HEK293T (cell line): ENCODE data around the gene AP4B1.

Experiments
- CTCF ChIA-PET: fragments of 350-600 bp; formaldehyde crosslinking; extraction: SDS; loops from one replicate; lab custom pipeline; 2021; ENCODE audit warnings: antibody characterized with exemption, inconsistent platforms; lab: Yijun Ruan, JAX
- POLR2A ChIA-PET: fragments of 350-600 bp; formaldehyde crosslinking; extraction: SDS; loops from one replicate; lab custom pipeline; 2020; ENCODE audit warnings: antibody characterized with exemption, inconsistent platforms; lab: Yijun Ruan, JAX
- DNase-seq: peaks from one replicate; pipeline ENCODE4 v3.0.0; 2012; ENCODE audit warnings: mixed read lengths; ENCODE audit errors: extremely low spot score
- ARNT ChIP-seq: fragments of 450-650 bp; IDR thresholded peaks from 2 replicates; pipeline ENCODE4 v1.6.1; 2017; ENCODE audit warnings: mild to moderate bottlenecking
- BHLHE40 ChIP-seq: fragments of 450-650 bp; IDR thresholded peaks from 2 replicates; pipeline ENCODE4 v1.6.1; 2016; ENCODE audit warnings: mild to moderate bottlenecking, moderate library complexity, borderline replicate concordance
- CTBP1 ChIP-seq: fragments of 450-650 bp; IDR thresholded peaks from 2 replicates; pipeline ENCODE4 v1.6.1; 2016; ENCODE audit warnings: borderline replicate concordance
- ELF4 ChIP-seq: fragments of 450-650 bp; IDR thresholded peaks from 2 replicates; pipeline ENCODE4 v1.6.1; 2017; ENCODE audit warnings: antibody characterized with exemption
- FOXA1 ChIP-seq: fragments of 450-650 bp; IDR thresholded peaks from 2 replicates; pipeline ENCODE4 v1.6.1; 2016; ENCODE audit warnings: mild to moderate bottlenecking
- FOXK2 ChIP-seq: fragments of 450-650 bp; IDR thresholded peaks from 2 replicates; pipeline ENCODE4 v1.6.1; 2016; ENCODE audit warnings: mild to moderate bottlenecking
- FOXM1 ChIP-seq: fragments of 450-650 bp; IDR thresholded peaks from 2 replicates; pipeline ENCODE4 v1.6.1; 2017; ENCODE audit warnings: mild to moderate bottlenecking, borderline replicate concordance
- HDGF ChIP-seq: fragments of 450-650 bp; IDR thresholded peaks from 2 replicates; pipeline ENCODE4 v1.6.1; 2017; ENCODE audit warnings: antibody characterized with exemption, borderline replicate concordance
- L3MBTL2 ChIP-seq: fragments of 450-650 bp; conservative IDR thresholded peaks from 2 replicates; pipeline ENCODE4 v1.6.1; 2016; ENCODE audit warnings: mild to moderate bottlenecking
- LEF1 ChIP-seq: fragments of 450-650 bp; IDR thresholded peaks from 2 replicates; pipeline ENCODE4 v1.6.1; 2017; ENCODE audit warnings: mild to moderate bottlenecking, borderline replicate concordance
- NFRKB ChIP-seq: fragments of 450-650 bp; IDR thresholded peaks from 2 replicates; pipeline ENCODE4 v1.6.1; 2016; ENCODE audit warnings: mild to moderate bottlenecking, moderate library complexity
- SP1 ChIP-seq: fragments of 450-650 bp; IDR thresholded peaks from 2 replicates; pipeline ENCODE4 v1.6.1; 2017
- SUZ12 ChIP-seq: fragments of 450-650 bp; IDR thresholded peaks from 2 replicates; pipeline ENCODE4 v1.6.1; 2016; ENCODE audit warnings: mild to moderate bottlenecking
- TARDBP ChIP-seq: fragments of 450-650 bp; IDR thresholded peaks from 2 replicates; pipeline ENCODE4 v1.6.1; 2016
- ZNF384 ChIP-seq: fragments of 450-650 bp; IDR thresholded peaks from 2 replicates; pipeline ENCODE4 v1.6.1; 2016
- TF ChIP-seq, protein P1 (sequence below): fragments of 450-650 bp; IDR thresholded peaks from 2 replicates; pipeline ENCODE4 v1.6.1; 2016

Gene AP4B1

DNA sequence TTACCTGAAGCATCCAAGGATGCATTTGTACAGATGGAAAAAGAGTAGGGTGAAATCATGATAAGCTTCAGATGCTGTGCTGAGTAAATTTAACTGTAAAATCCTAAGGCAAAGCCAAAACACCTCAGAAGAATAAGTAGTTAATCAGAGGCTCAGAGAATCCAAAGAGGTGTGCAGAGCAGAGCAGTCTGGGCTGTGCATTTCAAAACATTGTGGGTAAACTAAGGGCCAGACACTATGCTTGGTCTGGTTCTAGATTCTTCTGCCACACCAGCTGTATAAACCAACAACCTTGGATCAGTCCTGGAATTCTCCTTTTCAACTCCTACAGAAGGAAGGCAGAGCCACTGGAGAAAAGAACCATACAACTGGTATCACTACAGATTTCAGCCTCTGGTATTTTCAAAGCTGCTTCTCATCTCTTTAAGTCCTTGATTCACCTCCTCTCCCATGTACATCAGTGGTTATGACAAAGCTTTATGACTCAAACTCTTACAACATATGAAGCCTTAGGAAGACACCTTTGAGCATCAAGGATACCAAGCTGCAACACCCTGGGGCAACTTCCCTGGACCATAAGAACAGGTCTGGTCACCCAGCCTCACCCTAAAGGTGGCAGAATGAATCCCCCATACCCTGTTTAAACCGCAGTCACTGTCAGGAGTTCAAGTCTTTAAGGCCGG, 12.9 kb upstream of the AP4B1 start:
- DNase-seq, result no peak
- ChIA-PET CTCF (interaction anchor here (0.6 kb wide), 1 partner anchor 845 kb away, joined by 3 read pairs; the partner anchor contains the start of gene LRIG2), POLR2A (interaction anchor here (1.3 to 2.7 kb wide), 2 partner anchors 12 to 13 kb away, joined by 3 to 15 read pairs; partner anchors contain the start of genes AP4B1, DCLRE1B and HIPK1)
- no peak for TF ChIP-seq FOXK2
- TF ChIP-seq TARDBP, result no peak
- TF ChIP-seq SP1, result no peak
- no peak for TF ChIP-seq NFRKB
- no peak for TF ChIP-seq BHLHE40
- no peak for TF ChIP-seq LEF1
- TF ChIP-seq L3MBTL2, result no peak
- no peak for TF ChIP-seq ELF4
- TF ChIP-seq FOXA1, result no peak
- no peak for TF ChIP-seq ZNF384
- no peak for TF ChIP-seq FOXM1
- TF ChIP-seq CTBP1, result no peak
- TF ChIP-seq HDGF, result no peak
- TF ChIP-seq, protein P1, sequence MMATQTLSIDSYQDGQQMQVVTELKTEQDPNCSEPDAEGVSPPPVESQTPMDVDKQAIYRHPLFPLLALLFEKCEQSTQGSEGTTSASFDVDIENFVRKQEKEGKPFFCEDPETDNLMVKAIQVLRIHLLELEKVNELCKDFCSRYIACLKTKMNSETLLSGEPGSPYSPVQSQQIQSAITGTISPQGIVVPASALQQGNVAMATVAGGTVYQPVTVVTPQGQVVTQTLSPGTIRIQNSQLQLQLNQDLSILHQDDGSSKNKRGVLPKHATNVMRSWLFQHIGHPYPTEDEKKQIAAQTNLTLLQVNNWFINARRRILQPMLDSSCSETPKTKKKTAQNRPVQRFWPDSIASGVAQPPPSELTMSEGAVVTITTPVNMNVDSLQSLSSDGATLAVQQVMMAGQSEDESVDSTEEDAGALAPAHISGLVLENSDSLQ, result no peak
- no peak for TF ChIP-seq SUZ12
- TF ChIP-seq ARNT, result no peak

DNA sequence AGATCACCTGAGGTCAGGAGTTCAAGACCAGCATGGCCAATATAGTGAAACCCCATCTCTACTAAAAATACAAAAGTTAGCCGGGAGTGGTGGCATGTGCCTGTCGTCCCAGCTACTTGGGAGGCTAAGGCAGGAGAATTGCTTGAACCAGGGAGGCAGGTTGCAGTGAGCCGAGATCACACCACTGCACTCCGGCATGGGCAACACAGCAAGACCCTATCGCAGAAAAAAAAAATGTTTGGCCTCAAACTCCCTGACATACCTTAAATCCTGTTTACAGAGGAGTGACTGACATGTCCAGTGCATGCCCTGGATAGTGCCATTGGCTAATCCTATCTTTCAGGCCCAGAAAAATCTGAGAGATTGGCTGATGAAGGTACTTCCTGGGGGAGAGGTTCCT, 12.4 kb upstream of the AP4B1 start:
- ChIA-PET POLR2A (interaction anchor here (2.7 kb wide), 1 partner anchor 12 kb away, joined by 15 read pairs; the partner anchor contains the start of gene HIPK1), CTCF (no interaction called here)
- no peak for TF ChIP-seq BHLHE40
- TF ChIP-seq SP1, result no peak
- TF ChIP-seq, protein P1, result no peak
- TF ChIP-seq FOXK2, result no peak
- TF ChIP-seq TARDBP, result no peak
- TF ChIP-seq ZNF384, result no peak
- no peak for TF ChIP-seq SUZ12
- TF ChIP-seq CTBP1, result no peak
- TF ChIP-seq FOXM1, result no peak
- no peak for TF ChIP-seq L3MBTL2
- no peak for TF ChIP-seq ELF4
- no peak for TF ChIP-seq NFRKB
- TF ChIP-seq LEF1, result no peak
- TF ChIP-seq FOXA1, result no peak
- TF ChIP-seq ARNT, result no peak
- TF ChIP-seq HDGF, result no peak
- DNase-seq, result no peak

DNA sequence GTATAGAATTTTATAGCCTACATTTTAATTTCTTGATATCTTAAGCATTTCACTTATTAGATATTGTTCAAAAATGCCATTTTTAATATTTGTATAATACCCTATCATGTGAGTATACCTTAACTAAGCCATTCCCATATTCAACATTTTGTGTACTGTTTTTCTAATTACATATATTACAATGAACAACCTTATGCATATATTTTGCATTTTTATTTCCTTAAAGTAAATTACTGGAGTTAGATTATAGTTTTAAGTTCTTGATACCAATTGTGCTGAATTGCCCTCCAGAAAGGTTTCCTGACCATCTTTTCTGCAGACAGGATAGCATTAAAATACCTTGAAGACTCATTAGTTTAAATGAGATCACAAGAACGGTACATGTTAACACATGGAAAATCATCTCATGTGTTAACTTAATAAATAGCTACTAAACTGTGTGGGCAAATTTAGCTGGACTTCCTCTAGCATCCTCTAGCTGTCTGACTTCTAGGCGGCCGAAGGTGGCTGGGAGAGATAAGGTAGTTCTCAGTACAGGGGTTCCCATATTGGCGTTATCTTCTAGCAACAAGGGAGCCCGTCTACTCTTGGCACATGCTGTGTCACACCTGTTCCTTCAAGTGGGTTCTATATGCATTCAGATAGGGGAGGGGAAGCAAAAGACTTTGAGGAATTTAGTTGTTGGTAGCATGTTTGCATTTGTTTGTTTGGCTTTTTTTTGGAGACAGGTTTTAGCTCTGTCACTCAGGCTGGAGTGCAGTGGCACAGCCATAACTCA, 9.5 kb upstream of the AP4B1 start:
- CTCF ChIA-PET, result no interaction called here
- no peak for DNase-seq
- TF ChIP-seq FOXK2, result no peak
- POLR2A ChIA-PET, result interaction anchor here (1.6 to 2.3 kb wide), 2 partner anchors 15 to 154 kb away, joined by 4 to 9 read pairs; partner anchors contain the start of gene HIPK1

DNA sequence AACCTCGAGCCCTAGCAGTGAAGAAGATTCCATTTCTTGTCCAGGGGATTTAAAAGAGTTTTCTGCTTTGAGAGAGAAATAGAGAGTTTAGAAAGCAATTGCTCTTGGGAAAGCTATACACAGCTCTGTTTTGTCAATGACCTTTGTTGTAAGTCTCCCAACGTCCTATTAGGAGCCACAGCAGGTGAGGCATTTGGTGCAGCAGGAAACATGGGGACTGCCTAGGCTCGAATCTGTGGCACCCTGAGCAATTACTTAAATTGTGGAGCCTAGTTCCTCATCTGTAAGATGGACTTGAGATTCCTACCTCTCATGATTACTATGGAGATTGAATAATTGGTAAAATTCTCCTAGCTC, 8.7 kb upstream of the AP4B1 start:
- TF ChIP-seq FOXM1 (no peak), TARDBP (no peak), CTBP1 (no peak), SP1 (no peak), FOXA1 (no peak), L3MBTL2 (no peak), FOXK2 (no peak), HDGF (no peak), ELF4 (no peak), SUZ12 (no peak), LEF1 (no peak), BHLHE40 (no peak), ZNF384 (no peak), ARNT (no peak), NFRKB (no peak)
- TF ChIP-seq, protein P1, result no peak
- ChIA-PET CTCF (no interaction called here), POLR2A (interaction anchor here (0.6 to 2.3 kb wide), 4 partner anchors 9 to 153 kb away, joined by 3 to 9 read pairs (median 4); partner anchors contain the start of genes AP4B1, DCLRE1B and HIPK1)
- DNase-seq, result no peak

DNA sequence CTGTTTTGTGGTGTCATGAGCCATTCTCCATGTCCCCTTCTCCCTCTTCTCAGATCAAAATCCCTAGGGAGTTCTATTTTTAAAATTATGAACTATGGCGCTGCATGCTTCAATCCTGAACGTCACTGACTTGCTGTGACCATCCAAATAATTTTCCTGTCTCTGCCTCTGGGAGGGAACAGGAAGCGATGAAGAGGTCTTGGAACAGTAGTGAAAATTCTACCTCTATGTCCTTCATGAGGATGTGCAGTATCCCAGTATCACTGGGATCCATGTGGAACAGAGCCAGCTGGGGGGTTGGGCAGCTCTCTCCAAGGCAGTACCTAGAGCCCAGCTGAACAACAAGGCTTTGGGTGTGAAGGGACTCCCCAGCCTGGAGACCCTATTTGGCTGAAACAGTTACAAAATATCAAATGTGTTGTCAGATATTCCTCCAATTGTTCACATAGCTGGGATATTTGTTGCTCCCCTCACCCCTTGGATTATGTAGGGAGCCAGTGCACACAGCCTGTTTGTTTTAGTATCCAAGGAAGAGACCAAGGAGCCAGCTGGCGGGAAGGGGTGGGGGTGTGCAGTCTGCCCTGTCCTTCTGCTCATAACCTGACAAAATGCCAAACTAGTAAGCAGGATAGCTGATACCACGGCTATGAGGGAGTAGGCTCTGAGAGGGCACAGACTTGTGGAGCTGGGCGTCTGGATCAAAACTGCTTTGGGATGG, 8.2 kb upstream of the AP4B1 start:
- CTCF ChIA-PET, result no interaction called here
- no peak for DNase-seq
- TF ChIP-seq ZNF384 (no peak), FOXA1 (no peak), HDGF (no peak), ELF4 (no peak), BHLHE40 (no peak), CTBP1 (no peak)
- POLR2A ChIA-PET, result interaction anchor here (0.6 to 2.3 kb wide), 4 partner anchors 8 to 153 kb away, joined by 3 to 9 read pairs (median 4); partner anchors contain the start of genes AP4B1, DCLRE1B and HIPK1
